ENCODE data around the gene PREPL. TPM values are rescaled to one million over a fixed set of nuclear protein-coding genes. Genes with fewer than 3 reads are reported as not detected.

The PREPL gene
- total and polyA plus RNA-seq, 2 donors (not counting 3 experiments of a cell fraction or from before 2014, with no cell fraction given): 10.1 to 25.7 TPM

- Histone ChIP-seq H2AFZ (ENCODE audit: low read depth, low read length) (no peak overlapping the region), H3K79me2 (ENCODE audit: control insufficient read depth, insufficient read depth, low read length) (no peaks in the 10 kb centered on the region), H3K27ac (ENCODE audit: insufficient read depth, low read depth, low read length) (no peak overlapping the region), H3K4me2 (ENCODE audit: insufficient read depth, low read length) (no peak overlapping the region), H3K9me1 (replicated peaks; ENCODE audit: control insufficient read depth, extremely low read depth, insufficient read depth, low read length) (no peaks in the 10 kb centered on the region), H3K9me3 (replicated peaks; ENCODE audit: control insufficient read depth, insufficient read depth, low read length) (no peaks in the 10 kb centered on the region), H3K9ac (replicated peaks; ENCODE audit: extremely low read depth, insufficient read depth, low read length) (no peak overlapping the region), H3K36me3 (ENCODE audit: control insufficient read depth in 2 of 2, extremely low read depth in 1 of 2, insufficient read depth in 2 of 2, low read length in 2 of 2) (peaks cover 8 to 11% of the 10 kb centered on the region in 2 experiments), H3K4me3 (replicated peaks in 1 of 3; ENCODE audit: insufficient read depth in 1 of 3, low read depth in 1 of 3, low read length in 3 of 3) (no peak overlapping the region), H3K4me1 (ENCODE audit: control insufficient read depth, extremely low read depth, insufficient read depth, low read length) (no peaks in the 10 kb centered on the region), H4K20me1 (replicated peaks; ENCODE audit: control insufficient read depth, extremely low read depth, insufficient read depth, low read length) (no peaks in the 10 kb centered on the region), H3K27me3 (ENCODE audit: control insufficient read depth in 2 of 2, insufficient read depth in 2 of 2, low read length in 2 of 2) (no peaks in the 10 kb centered on the region)
- dilution Hi-C loops (cut with MboI; ENCODE audit: extremely low pct_ligation_motif_present, low sequenced_read_pairs): no loop called here
- FAIRE-seq (no peak), DNase-seq (ENCODE audit: low read depth, low spot score) (no peak)
- no TSS peak for BruUV-seq (replicated peaks)
- ChIA-PET CTCF (interaction anchor here (1.0 kb wide), 1 partner anchor 21 kb away, joined by 4 read pairs; no protein-coding TSS in a partner anchor), POLR2A (interaction anchor here (0.6 to 0.7 kb wide), 2 partner anchors 46 to 142 kb away, joined by 3 to 5 read pairs; no protein-coding TSS in a partner anchor)
- TF ChIP-seq POLR2A (IDR thresholded peaks at IDR 0.05; ENCODE audit: low read depth, low read length) (no peak), POLR2AphosphoS5 (IDR thresholded peaks at IDR 0.05; ENCODE audit: insufficient read depth, low read depth, low read length) (no peak), MAX (IDR thresholded peaks at IDR 0.05; ENCODE audit: insufficient read depth, insufficient read length) (no peak), MYC (IDR thresholded peaks at IDR 0.05; ENCODE audit: low read depth, low read length) (no peak), FOS (IDR thresholded peaks at IDR 0.05; ENCODE audit: borderline replicate concordance, insufficient read depth, low read length) (no peak), CTCF (IDR thresholded peaks at IDR 0.05; ENCODE audit: extremely low read depth in 1 of 2, insufficient read depth in 1 of 2, low read depth in 1 of 2, low read length in 2 of 2) (no peak), GATA2 (IDR thresholded peaks at IDR 0.05; ENCODE audit: insufficient read depth, insufficient read length, low read depth, low read length) (no peak), JUN (IDR thresholded peaks at IDR 0.05; ENCODE audit: borderline replicate concordance, insufficient read depth, insufficient read length, low read depth) (no peak), EZH2 (IDR thresholded peaks at IDR 0.05; ENCODE audit: borderline replicate concordance, low read depth, low read length, severe bottlenecking) (no peak)
- intact Hi-C loops (cut with micrococcal nuclease): no loop called here
These were observed 35.4 kb downstream of the PREPL start for GRCh38 chr2:44325897-44326296.

Measured in endothelial cell of umbilical vein (primary cell).